HCT116 (cell line): Measurements from ENCODE around the gene KBTBD13.

Experiments used
- POLR2A ChIP-seq: IDR thresholded peaks from 2 replicates; pipeline ENCODE4 v1.7.0; 2011; ENCODE audit warnings: borderline replicate concordance; ENCODE audit not compliant: insufficient read depth, insufficient read length; ENCODE audit errors: extremely low read depth
- SP1 ChIP-seq: IDR thresholded peaks from 2 replicates; pipeline ENCODE4 v1.6.1; 2012; ENCODE audit warnings: low read depth

- TF ChIP-seq POLR2A: no peak
- no peak for TF ChIP-seq SP1
These were observed 21.2 kb upstream of the KBTBD13 start for GRCh38 chr15:65055201-65055870.
